ENCODE results near the gene HOXB1.
A peak's percentile ranks its signal among the peaks of the same experiment; 100 is the strongest.

The HOXB1 gene

DNA sequence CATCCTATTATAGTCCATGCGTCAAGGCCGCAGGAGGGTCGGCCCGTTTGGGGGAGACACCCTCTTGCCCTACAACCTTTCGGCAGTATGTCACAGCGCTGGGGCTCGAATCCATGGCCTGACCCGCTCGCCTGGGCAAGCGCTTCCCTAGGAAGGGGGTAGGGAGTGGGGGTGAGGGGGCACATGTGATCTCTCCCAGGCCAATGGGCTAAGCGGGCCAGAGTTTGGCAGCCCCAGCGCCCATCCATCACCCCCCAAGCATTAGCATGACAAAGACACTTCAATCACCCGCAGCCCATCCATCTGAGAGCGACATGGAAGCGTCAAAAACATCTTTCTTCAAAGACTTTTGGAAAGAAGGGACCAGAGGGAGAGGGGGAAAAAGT lies at the start of gene HOXB1:
Gene HOXB1, minus strand, starts transcription at position 125 of the 386 bp plus-strand sequence. Its CDS starts 107 bp downstream, at position 18.
- Histone ChIP-seq H3K27ac (no peak within 1 kb of the TSS), H3K36me3 (no peaks in the 10 kb centered on the region), H3K4me3 (ENCODE audit: low read depth, low read length) (no peak within 1 kb of the TSS), H3K9me3 (ENCODE audit: severe bottlenecking) (peaks cover 12% of the 10 kb centered on the region), H3K27me3 (ENCODE audit: insufficient read depth, low read depth, severe bottlenecking) (peaks cover 98% of the 10 kb centered on the region)
- TF ChIP-seq, protein P1, sequence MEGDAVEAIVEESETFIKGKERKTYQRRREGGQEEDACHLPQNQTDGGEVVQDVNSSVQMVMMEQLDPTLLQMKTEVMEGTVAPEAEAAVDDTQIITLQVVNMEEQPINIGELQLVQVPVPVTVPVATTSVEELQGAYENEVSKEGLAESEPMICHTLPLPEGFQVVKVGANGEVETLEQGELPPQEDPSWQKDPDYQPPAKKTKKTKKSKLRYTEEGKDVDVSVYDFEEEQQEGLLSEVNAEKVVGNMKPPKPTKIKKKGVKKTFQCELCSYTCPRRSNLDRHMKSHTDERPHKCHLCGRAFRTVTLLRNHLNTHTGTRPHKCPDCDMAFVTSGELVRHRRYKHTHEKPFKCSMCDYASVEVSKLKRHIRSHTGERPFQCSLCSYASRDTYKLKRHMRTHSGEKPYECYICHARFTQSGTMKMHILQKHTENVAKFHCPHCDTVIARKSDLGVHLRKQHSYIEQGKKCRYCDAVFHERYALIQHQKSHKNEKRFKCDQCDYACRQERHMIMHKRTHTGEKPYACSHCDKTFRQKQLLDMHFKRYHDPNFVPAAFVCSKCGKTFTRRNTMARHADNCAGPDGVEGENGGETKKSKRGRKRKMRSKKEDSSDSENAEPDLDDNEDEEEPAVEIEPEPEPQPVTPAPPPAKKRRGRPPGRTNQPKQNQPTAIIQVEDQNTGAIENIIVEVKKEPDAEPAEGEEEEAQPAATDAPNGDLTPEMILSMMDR (IDR thresholded peaks at IDR 0.05; ENCODE audit: low read depth, low read length), result no peak
- no peak for DNase-seq

DNA sequence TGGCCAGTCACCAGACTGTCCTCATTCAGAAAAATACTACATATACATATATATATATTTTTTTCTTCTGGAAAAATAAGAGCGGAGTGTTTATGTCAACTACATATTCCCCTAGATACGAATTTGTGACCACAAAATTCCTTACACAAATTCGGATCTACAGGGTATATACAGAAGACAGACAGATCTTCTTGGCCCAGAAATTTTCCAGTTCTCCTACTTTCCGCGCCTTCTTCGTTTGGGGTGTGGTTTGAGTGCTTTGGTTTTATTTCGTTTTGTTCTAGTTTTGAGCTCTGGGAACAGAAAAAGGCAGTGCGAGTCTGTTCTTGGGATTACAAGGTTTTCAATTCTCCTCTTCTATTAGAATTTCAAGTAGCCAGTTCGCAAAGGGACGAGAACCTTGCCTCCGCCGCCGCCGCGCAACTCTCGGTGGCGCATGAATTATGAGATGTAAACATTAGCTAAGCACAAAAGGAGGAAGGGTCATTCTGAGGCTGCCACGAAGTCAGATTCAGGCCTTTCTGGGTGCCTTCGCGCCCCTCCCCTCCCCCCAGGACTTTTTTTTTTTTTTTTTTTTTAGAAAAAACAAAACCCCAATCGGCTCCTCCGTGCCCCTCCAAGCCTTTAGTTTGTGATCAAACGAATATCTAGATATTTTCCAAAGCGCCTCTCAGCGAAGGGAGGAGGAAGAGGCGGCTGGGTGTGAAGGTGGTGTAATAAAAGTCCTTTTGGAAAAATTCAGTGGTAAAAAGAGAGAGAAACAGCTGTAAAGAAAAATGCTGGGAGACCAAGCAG lies 49.1 kb upstream of the HOXB1 start:
- TF ChIP-seq, protein P1 (IDR thresholded peaks at IDR 0.05; ENCODE audit: low read depth, low read length), result no peak
- no peak for DNase-seq
- peaks cover 14% of the 10 kb centered on the region for H3K9me3 ChIP-seq (ENCODE audit: severe bottlenecking)
- no peak overlapping the region for H3K27ac ChIP-seq
- no peak overlapping the region for H3K4me3 ChIP-seq (ENCODE audit: low read depth, low read length)
- peaks cover 91% of the 10 kb centered on the region for H3K27me3 ChIP-seq (ENCODE audit: insufficient read depth, low read depth, severe bottlenecking)
- no peaks in the 10 kb centered on the region for H3K36me3 ChIP-seq

DNA sequence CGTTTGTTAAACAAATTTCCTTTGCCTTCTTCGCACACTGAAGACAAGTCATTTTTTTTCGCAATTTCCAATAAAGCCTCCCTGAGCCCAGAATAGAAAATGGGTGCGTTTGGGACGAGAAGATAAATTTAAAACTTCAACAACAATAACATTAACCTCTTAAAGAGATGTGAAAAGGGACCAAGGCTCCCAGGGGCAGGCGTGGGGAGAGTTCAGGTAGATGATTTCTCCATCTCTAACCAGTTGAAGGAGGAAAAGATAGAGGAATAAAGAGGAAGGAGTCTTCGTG lies 48.6 kb upstream of the HOXB1 start:
- H3K4me3 ChIP-seq (ENCODE audit: low read depth, low read length), result no peak overlapping the region
- no peak overlapping the region for H3K27ac ChIP-seq
- H3K36me3 ChIP-seq, result no peaks in the 10 kb centered on the region
- peaks cover 14% of the 10 kb centered on the region for H3K9me3 ChIP-seq (ENCODE audit: severe bottlenecking)
- no peak for DNase-seq
- H3K27me3 ChIP-seq (ENCODE audit: insufficient read depth, low read depth, severe bottlenecking), result peaks cover 93% of the 10 kb centered on the region
- TF ChIP-seq, protein P1 (IDR thresholded peaks at IDR 0.05; ENCODE audit: low read depth, low read length), result no peak

DNA sequence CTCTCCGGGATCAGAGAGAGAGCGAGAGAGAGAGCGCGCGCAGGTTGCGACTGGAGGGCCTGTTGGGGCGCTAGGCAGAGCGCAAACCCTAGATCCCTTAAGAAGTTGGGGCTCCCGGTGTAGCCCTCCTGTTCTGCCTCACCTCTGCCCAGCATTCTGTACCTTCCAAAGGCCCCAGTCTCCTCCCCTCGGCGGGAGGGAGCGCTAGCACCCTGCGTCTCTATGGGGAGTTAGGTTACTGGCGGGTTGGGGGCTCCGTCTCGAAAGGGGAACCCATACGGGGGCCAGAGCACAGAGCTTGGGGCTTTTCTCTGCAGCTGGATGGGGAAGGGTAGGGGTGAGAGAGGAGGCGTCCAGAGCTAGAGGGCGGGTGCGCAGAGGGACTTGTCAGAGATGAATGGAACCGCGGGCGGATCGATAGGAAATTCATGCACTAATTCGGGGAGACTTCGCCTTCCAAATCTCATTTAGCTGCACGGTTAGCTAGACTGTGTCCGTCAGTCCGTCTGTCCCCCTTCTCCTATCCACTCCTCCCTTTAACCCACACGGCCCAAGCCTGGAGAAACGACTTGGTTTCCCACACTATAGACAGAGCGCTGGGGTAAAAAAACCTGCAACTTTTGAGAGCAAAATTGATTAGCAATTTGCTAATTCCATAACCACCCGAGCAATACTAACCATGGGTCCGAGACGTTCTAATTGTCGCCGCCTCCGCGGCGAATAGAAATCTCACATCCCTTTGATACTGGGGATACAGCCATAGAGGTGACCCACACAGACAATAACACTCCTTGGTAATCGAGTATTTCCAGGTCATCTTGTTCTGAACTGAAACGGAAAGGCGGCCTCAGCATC lies 48.0 kb upstream of the HOXB1 start:
- no peak for DNase-seq
- peak overlapping the region; percentile 44 for H3K4me3 ChIP-seq (ENCODE audit: low read depth, low read length)
- TF ChIP-seq, protein P1 (IDR thresholded peaks at IDR 0.05; ENCODE audit: low read depth, low read length), result no peak
- H3K27me3 ChIP-seq (ENCODE audit: insufficient read depth, low read depth, severe bottlenecking), result peaks cover 93% of the 10 kb centered on the region
- no peak overlapping the region for H3K27ac ChIP-seq
- H3K9me3 ChIP-seq (ENCODE audit: severe bottlenecking), result peaks cover 14% of the 10 kb centered on the region
- no peaks in the 10 kb centered on the region for H3K36me3 ChIP-seq

DNA sequence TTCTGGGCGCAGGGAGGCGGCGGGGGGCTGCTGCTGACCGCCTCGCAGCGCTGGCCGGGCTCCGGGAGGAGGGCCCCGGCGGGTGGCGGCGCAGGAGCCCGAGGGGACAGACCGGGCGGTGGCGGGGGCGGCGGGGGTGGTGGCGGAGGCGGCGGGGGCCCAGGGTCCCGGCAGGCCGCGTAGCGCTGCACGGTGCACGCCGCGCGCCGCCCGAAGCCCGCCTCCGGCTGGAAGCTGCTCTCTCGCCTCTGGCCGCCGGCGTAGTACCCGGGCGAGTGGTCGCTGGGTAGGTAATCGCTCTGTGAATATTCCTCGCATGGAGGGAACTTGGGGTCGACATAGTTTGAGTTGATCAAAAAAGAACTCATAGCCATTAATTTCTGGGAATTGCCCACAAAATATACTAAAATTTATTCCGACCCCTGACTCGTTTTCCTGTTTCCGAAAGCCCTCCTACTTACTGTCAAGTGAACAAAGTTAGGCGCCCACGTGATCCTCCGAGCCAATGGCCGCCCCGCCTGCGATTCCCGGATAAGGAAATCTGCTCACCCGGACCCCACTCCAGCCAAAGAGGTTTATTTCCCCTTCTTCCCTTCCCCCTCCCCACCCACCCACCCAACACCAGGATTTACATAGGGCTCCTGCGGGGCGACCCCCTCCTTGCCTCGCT lies 47.3 kb upstream of the HOXB1 start, which contains the start of gene HOXB4:
Gene HOXB4, minus strand, starts transcription at position 405 of the 670 bp plus-strand sequence. Its CDS starts 31 bp downstream, at position 374.
- H3K36me3 ChIP-seq, result no peaks in the 10 kb centered on the region
- peak within 1 kb of the TSS; percentile 44 for H3K4me3 ChIP-seq (ENCODE audit: low read depth, low read length)
- H3K27ac ChIP-seq, result no peak within 1 kb of the TSS
- TF ChIP-seq, protein P1 (IDR thresholded peaks at IDR 0.05; ENCODE audit: low read depth, low read length), result no peak
- H3K27me3 ChIP-seq (ENCODE audit: insufficient read depth, low read depth, severe bottlenecking), result peaks cover 93% of the 10 kb centered on the region
- DNase-seq, result peak; percentile 70
- H3K9me3 ChIP-seq (ENCODE audit: severe bottlenecking), result peaks cover 14% of the 10 kb centered on the region
